ENCODE results near the gene FNDC4. TPM values are rescaled to one million over a fixed set of nuclear protein-coding genes. Genes with fewer than 3 reads are reported as not detected.

The FNDC4 gene
- total RNA-seq = 30.6 and 36.6 TPM in 2 replicates

GRCh38 chr2:27494944-27495554 is at the start of gene FNDC4:
Gene FNDC4 (minus strand): TSS chr2:27495200. CDS start chr2:27494679, 521 bp downstream.

DNA sequence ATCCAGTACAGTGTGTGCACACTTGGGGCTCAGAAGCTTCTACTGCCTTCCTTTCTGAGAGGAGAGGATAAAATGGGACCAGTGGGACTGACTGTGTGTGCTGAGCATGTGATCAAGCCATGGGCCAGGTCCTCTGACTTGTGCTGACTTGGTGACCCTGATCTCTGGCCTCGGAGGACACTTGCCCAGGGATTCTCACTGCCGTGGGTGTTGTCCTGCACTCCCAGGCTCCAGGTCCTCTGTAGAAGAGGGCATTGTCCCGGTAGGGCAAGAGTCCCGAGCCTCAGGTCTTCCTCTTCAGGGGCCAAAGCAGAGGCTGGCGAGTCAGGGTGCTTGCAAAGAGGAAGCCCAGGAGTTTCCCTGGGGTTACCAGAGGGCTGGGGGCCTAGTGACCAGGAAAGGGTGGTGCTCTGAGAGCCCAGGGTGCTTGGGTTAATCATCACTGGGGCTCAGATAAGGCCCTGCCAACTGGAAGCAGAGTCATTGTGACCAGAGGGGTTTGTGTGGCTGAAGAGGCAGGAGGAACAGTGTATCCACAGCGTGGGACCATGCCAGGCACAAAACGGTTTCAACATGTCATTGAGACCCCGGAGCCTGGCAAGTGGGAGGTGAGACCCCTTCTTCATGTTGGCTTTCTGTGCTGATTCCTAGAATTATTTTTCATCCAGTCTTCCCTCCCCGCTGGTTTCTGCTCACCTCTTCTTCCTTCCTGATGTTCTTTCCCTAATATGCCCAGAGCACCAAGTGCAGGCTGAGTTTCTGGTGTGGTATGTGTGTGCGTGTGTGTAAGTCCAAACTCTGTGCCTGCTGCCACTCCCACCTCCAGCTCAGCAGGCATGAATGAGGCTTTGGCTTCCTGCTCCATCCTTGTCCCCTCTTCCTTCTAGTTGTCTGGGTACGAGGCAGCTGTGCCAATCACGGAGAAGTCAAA is 1.6 kb upstream of the FNDC4 start, which contains the start of gene GCKR:
TSS of gene GCKR (plus strand) at position 483 of the 931 bp plus-strand sequence. CDS start at position 549, 66 bp downstream.

DNA sequence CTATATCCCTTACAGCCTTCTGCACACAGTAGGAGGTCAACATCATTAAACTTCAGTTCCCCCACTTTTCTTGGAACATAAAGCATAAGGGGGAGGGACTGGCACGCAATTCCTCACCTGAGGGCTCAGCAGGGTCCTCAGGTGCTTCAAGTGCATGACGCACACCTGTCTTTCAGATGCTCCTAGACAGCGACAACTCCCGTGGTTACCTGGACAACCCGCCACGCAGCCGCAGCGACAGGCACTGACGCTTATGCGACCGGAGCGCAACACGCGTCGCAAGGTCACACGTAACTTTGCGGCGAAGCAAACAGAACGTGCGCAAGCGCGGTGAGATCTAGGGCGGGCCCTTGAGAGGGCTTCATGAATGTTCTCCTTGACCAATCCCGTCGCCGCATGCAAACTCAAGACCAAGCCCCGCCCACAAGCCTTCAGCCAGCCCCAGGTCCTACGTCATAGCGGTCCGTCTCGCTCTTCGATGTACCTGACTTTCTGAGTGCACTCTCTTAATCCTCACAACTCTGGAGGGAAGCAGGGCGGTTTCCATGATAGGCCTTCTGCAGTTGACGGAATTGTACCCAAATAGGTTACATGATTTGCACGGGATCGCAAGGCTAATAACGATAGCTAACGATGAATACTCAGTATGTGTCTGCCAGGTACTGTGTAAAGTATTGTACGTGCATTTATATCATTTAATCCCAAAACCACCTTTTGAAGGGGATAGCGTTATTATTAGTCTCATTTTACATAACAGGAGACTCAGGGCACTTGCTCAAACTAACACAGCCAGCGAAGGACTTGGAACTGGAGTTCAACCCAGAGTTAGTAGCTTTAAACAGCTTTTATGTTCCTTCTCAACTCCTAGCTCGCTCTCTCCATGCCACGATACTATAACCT is 5.3 kb downstream of the FNDC4 start, which contains the start of gene IFT172:
TSS of gene IFT172 (minus strand) at position 246 of the 900 bp plus-strand sequence. CDS start at position 156, 90 bp downstream.

GRCh38 chr2:27441958-27442919 is 52.8 kb downstream of the FNDC4 start, which contains the start of gene KRTCAP3:
Gene KRTCAP3 (plus strand): TSS chr2:27442381. CDS start chr2:27442413, 32 bp downstream.

Small RNA genes lying within 50 kb of the gene (small RNA-seq; reads per million reads assigned to genes)
- not detected for gene RNU6-986P

Other genes with a start within 250 kb of the FNDC4 start
- gene SLC30A3, start 232.2 kb downstream of the FNDC4 start, total RNA-seq = 3.2 and 11.8 TPM in 2 replicates
- 0.19 and 0.98 TPM in 2 replicates for gene DNAJC5G, start 219.8 kb downstream of the FNDC4 start, total RNA-seq
- 0.10 and 0.33 TPM in 2 replicates for gene TRIM54, start 212.8 kb downstream of the FNDC4 start, total RNA-seq
- 0.38 and 1.3 TPM in 2 replicates for gene UCN, start 186.8 kb downstream of the FNDC4 start, total RNA-seq
- 75.0 and 79.4 TPM in 2 replicates for gene MPV17, start 172.1 kb downstream of the FNDC4 start, total RNA-seq
- 52.6 and 53.2 TPM in 2 replicates for gene GTF3C2, start 138.4 kb downstream of the FNDC4 start, total RNA-seq
- 28.7 and 32.4 TPM in 2 replicates for gene EIF2B4, start 124.9 kb downstream of the FNDC4 start, total RNA-seq
- 112 and 136 TPM in 2 replicates for gene SNX17, start 124.6 kb downstream of the FNDC4 start, total RNA-seq
- 8.6 and 11.1 TPM in 2 replicates for gene ZNF513, start 114.5 kb downstream of the FNDC4 start, total RNA-seq
- 108 and 120 TPM in 2 replicates for gene PPM1G, start 85.6 kb downstream of the FNDC4 start, total RNA-seq
- 138 and 167 TPM in 2 replicates for gene NRBP1, start 66.6 kb downstream of the FNDC4 start, total RNA-seq
- not detected in 2 replicates for gene KRTCAP3, start 52.8 kb downstream of the FNDC4 start, total RNA-seq
- 15.0 and 17.0 TPM in 2 replicates for gene IFT172, start 5.5 kb downstream of the FNDC4 start, total RNA-seq
- 0.98 and 3.2 TPM in 2 replicates for gene GCKR, start 1.6 kb upstream of the FNDC4 start, total RNA-seq
- gene ZNF512, start 87.8 kb upstream of the FNDC4 start, total RNA-seq = 23.5 and 44.5 TPM in 2 replicates
- gene CCDC121, start 133.8 kb upstream of the FNDC4 start, total RNA-seq = 2.6 and 3.1 TPM in 2 replicates
- gene GPN1, start 133.8 kb upstream of the FNDC4 start, total RNA-seq = 40.5 and 53.5 TPM in 2 replicates
- gene SUPT7L, start 168.4 kb upstream of the FNDC4 start, total RNA-seq = 26.6 and 41.2 TPM in 2 replicates
- gene SLC4A1AP, start 168.7 kb upstream of the FNDC4 start, total RNA-seq = 26.1 and 33.8 TPM in 2 replicates

Data from vein endothelial cell (primary cell).